Lung (tissue), 12 donors: ENCODE data around the gene HCN1. TPM values are rescaled to one million over a fixed set of nuclear protein-coding genes. Genes with fewer than 3 reads are reported as not detected.

Experiments used
- ATAC-seq: fragments of 200-7000 bp; cut with Tn5 transposase; one replicate; pipeline ENCODE4 v1.9.1; 2020; ENCODE audit warnings: moderate number of reproducible peaks; ENCODE audit not compliant: insufficient read depth, low FRiP score
- DNase-seq, 3 donors: peaks; one replicate each; pipeline ENCODE4 v3.0.0-alpha.2; 2013 to 2017
- H3K27ac ChIP-seq, 2 donors: one replicate each; pipeline ENCODE4 v1.5.1; 2013; ENCODE audit warnings: mild to moderate bottlenecking in 2 of 2, moderate library complexity in 2 of 2, control low read depth in 1 of 2, inconsistent platforms in 1 of 2, low read depth in 1 of 2, low read length in 1 of 2
- H3K27me3 ChIP-seq, 3 donors: one replicate each; pipeline ENCODE4 v1.5.1; 2013; ENCODE audit warnings: low read length in 2 of 3; ENCODE audit not compliant: control insufficient read depth in 3 of 3, insufficient read depth in 3 of 3
- H3K36me3 ChIP-seq, 4 donors: one replicate each; pipeline ENCODE4 v1.5.1; 2013; ENCODE audit warnings: low read length in 4 of 4, mild to moderate bottlenecking in 1 of 4, moderate library complexity in 1 of 4; ENCODE audit not compliant: control insufficient read depth in 4 of 4, insufficient read depth in 4 of 4
- H3K4me1 ChIP-seq, 5 donors: one replicate each; pipeline ENCODE4 v1.5.1; 2013; ENCODE audit warnings: low read length in 5 of 5, mild to moderate bottlenecking in 2 of 5, moderate library complexity in 1 of 5; ENCODE audit not compliant: control insufficient read depth in 5 of 5, insufficient read depth in 5 of 5
- H3K4me3 ChIP-seq: one replicate; pipeline ENCODE4 v1.5.1; 2013; ENCODE audit warnings: mild to moderate bottlenecking, control low read depth, moderate library complexity
- H3K9ac ChIP-seq, 2 donors: one replicate each; pipeline ENCODE4 v1.5.1; 2013; ENCODE audit warnings: low read length in 2 of 2, control low read depth in 1 of 2; ENCODE audit not compliant: insufficient read depth in 1 of 2
- H3K9me3 ChIP-seq, 4 donors: one replicate each; pipeline ENCODE4 v1.5.1; 2013; ENCODE audit warnings: low read length in 3 of 4, mild to moderate bottlenecking in 1 of 4, moderate library complexity in 1 of 4; ENCODE audit not compliant: control insufficient read depth in 4 of 4, insufficient read depth in 3 of 4
- WGBS, 2 donors: extraction: QIAGEN DNeasy Blood & Tissue Kit; methylation state at CpG; one replicate each; pipeline ENCODE4 v1.1.7; 2013; 5-methylcytosine and 5-hydroxymethylcytosine counted together
- polyA plus RNA-seq, 2 donors: library from polyadenylated mRNA; stranded (reverse); fragments of 200-250 nt; gene quantifications; one replicate each; pipeline ENCODE4 v1.2.1, GENCODE V29; 2013
- total RNA-seq, 2 donors: library from RNA; depleted of rRNA in 1 of 2; stranded (reverse); fragments of >200 nt in 1 of 2; gene quantifications; one replicate each; pipeline ENCODE4 v1.2.1, GENCODE V29; 2014 to 2021
- TF ChIP-seq, protein P1 (sequence below): IDR thresholded peaks from 2 replicates; pipeline ENCODE4 v1.5.1; 2012; ENCODE audit warnings: mild to moderate bottlenecking; ENCODE audit errors: control extremely low read depth, extremely low read depth
- donor health status: control.
- donor health status: control.
- donor health status: Bipolar disorder and iron deficiency.
- donor health status: healthy.
- donor health status: DM: yes; HTN: yes; CAD: no.

HCN1 gene
- total and polyA plus RNA-seq, 4 donors, result 0.01 to 0.06 (median 0.06) TPM; not detected in 1

DNA sequence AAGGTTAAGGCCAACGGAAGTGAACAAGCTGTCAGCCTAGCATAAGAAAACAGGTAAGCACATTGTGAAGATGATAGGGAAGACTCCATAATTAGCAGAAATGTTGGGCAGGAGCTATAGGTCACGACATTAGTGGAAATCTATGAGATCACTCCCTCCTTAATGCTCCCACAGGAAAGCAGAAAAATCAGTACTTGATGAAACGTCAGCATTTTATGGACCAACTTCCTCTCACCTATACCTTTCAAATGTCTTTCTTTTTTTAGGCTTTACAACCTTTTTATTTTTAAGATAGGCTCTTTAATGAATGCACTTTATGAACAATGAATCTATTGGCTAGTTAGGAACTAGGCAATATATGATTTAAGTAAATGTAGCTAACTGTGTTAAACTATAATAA is 29.4 kb upstream of the HCN1 start:
- DNase-seq (no peak), ATAC-seq (no peak)
- Histone ChIP-seq H3K4me3 (no peak overlapping the region), H3K27ac (no peak overlapping the region), H3K36me3 (no peaks in the 10 kb centered on the region), H3K9me3 (no peaks in the 10 kb centered on the region), H3K27me3 (no peaks in the 10 kb centered on the region), H3K9ac (no peak overlapping the region), H3K4me1 (no peaks in the 10 kb centered on the region)
- WGBS, 2 donors, result 52 to 62% methylated on average over 3 of the region's 3 CpGs
- TF ChIP-seq, protein P1, sequence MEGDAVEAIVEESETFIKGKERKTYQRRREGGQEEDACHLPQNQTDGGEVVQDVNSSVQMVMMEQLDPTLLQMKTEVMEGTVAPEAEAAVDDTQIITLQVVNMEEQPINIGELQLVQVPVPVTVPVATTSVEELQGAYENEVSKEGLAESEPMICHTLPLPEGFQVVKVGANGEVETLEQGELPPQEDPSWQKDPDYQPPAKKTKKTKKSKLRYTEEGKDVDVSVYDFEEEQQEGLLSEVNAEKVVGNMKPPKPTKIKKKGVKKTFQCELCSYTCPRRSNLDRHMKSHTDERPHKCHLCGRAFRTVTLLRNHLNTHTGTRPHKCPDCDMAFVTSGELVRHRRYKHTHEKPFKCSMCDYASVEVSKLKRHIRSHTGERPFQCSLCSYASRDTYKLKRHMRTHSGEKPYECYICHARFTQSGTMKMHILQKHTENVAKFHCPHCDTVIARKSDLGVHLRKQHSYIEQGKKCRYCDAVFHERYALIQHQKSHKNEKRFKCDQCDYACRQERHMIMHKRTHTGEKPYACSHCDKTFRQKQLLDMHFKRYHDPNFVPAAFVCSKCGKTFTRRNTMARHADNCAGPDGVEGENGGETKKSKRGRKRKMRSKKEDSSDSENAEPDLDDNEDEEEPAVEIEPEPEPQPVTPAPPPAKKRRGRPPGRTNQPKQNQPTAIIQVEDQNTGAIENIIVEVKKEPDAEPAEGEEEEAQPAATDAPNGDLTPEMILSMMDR, result no peak

DNA sequence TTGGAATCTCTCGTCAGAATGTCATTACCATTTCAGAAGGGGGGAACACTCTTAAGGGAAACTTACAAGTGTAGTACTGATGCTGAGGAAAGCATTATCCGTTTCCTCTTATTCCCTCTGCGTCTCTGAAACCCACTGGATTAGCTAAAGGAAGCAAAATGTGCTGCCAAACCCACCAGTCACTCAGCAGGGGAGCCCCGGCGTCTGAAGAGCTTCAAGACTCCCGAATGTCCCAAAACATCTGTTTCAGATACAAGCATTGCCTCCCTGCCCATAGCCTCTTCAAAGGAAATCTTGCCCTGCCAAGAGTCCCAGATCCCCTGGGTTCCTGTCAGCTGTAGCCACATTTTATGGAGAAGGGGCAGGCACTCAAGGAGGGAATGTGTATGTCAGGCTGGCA is 1.0 kb upstream of the HCN1 start:
- Histone ChIP-seq H3K9me3 (peaks cover 0 to 8% (median 0%) of the 10 kb centered on the region in 4 donors), H3K9ac (no peak overlapping the region), H3K27ac (no peak overlapping the region), H3K4me1 (peaks cover 0 to 8% (median 2%) of the 10 kb centered on the region in 5 donors), H3K36me3 (no peaks in the 10 kb centered on the region), H3K27me3 (peaks cover 3 to 21% (median 14%) of the 10 kb centered on the region in 3 donors), H3K4me3 (no peak overlapping the region)
- no peak for DNase-seq
- 55% methylated on average over 6 of the region's 6 CpGs for WGBS, 2 donors
- TF ChIP-seq, protein P1, result no peak
- no peak for ATAC-seq

DNA sequence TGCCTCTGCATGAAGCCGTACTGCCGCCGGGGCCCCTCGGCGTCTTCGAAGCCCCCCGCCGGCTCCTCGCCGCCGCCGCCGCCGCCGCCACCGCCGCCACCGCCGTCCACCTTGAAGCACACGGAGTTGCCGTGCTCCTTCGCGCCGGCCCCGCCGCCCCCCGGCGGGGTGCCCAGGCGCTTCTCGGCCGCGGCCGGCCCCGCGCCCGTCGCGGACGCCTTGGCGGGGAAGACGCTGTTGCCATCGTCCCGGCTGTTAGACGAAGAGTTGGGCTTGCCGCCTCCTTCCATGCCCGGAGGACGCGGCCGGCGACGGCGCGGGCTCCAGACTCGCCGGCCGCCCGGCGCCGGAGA is 400 bp downstream of the HCN1 start:
- Histone ChIP-seq H3K4me1 (peaks cover 0 to 8% (median 2%) of the 10 kb centered on the region in 5 donors), H3K4me3 (no peak overlapping the region), H3K36me3 (no peaks in the 10 kb centered on the region), H3K27me3 (peaks cover 3 to 21% (median 14%) of the 10 kb centered on the region in 3 donors), H3K27ac (no peak overlapping the region), H3K9ac (no peak overlapping the region), H3K9me3 (peaks cover 0 to 8% (median 0%) of the 10 kb centered on the region in 4 donors)
- no peak for ATAC-seq
- TF ChIP-seq, protein P1, result no peak
- WGBS, 2 donors, result 1 to 3% methylated on average over 38 to 59 of the region's 59 CpGs
- no peak for DNase-seq
